T-cell (primary cell): ENCODE results near the gene CCL4L2. TPM values are rescaled to one million over a fixed set of nuclear protein-coding genes. Genes with fewer than 3 reads are reported as not detected.
"Not testable (repeated sequence)": the region's sequence is repeated elsewhere in the genome, so short reads cannot be mapped to it uniquely, and the experiment has no call there.

ENCODE experiments used
- ATAC-seq, 4 experiments: fragments of 200-7000 bp in 3 of 4; fragments of 150-1000 bp in 1 of 4; cut with Tn5 transposase; replicated peaks in 1 of 4; 1 replicate in 3 of 4; 2 replicates in 1 of 4; pipeline ENCODE4 v1.10.0; 2021; ENCODE audit warnings: moderate library complexity in 3 of 4, mild to moderate bottlenecking in 2 of 4, moderate number of reproducible peaks in 1 of 4
- CTCF ChIA-PET, 2 donors: fragments of 300-600 bp; sonication (Branson Sonifier 250); formaldehyde crosslinking; loops; one replicate each; lab custom pipeline; 2022; ENCODE audit warnings: antibody characterized with exemption in 2 of 2; lab: Charles Lee
- POLR2A ChIA-PET, 2 donors: fragments of 300-600 bp; sonication (Branson Sonifier 250); formaldehyde crosslinking; loops; one replicate each; lab custom pipeline; 2022; ENCODE audit warnings: antibody characterized with exemption in 2 of 2; lab: Charles Lee
- DNase-seq, 35 experiments: peaks; one replicate each; pipeline versions ENCODE4 v3.0.0 to v3.0.0-alpha.2; 2013 to 2023
- H3K27ac ChIP-seq: one replicate; pipeline ENCODE4 v1.5.1; 2013; ENCODE audit warnings: low read length
- H3K27me3 ChIP-seq, 2 experiments: replicated peaks in 1 of 2; 1 replicate in 1 of 2; 2 replicates in 1 of 2; pipeline versions ENCODE4 v1.6.1 to v1.7.0; 2013; ENCODE audit warnings: low read length in 1 of 2, mixed read lengths in 1 of 2; ENCODE audit not compliant: control insufficient read depth in 2 of 2, insufficient read depth in 2 of 2; ENCODE audit errors: extremely low read depth in 1 of 2
- H3K36me3 ChIP-seq, 2 donors: 1 replicate in 1 of 2; 2 replicates in 1 of 2; pipeline versions ENCODE4 v1.6.1 to v1.7.0; 2013; ENCODE audit warnings: low read length in 1 of 2; ENCODE audit not compliant: control insufficient read depth in 2 of 2, insufficient read depth in 1 of 2; ENCODE audit errors: extremely low read depth in 1 of 2
- H3K4me1 ChIP-seq, 2 experiments: 1 replicate in 1 of 2; 2 replicates in 1 of 2; pipeline versions ENCODE4 v1.6.1 to v1.7.0; 2013; ENCODE audit warnings: low read length in 2 of 2, mixed read lengths in 1 of 2; ENCODE audit not compliant: insufficient read depth in 2 of 2, control insufficient read depth in 1 of 2; ENCODE audit errors: extremely low read depth in 1 of 2
- H3K4me3 ChIP-seq, 2 donors: 1 replicate in 1 of 2; 2 replicates in 1 of 2; pipeline versions ENCODE4 v1.5.1 to v1.7.0; 2013; ENCODE audit warnings: mild to moderate bottlenecking in 2 of 2, low read length in 1 of 2, moderate library complexity in 1 of 2; ENCODE audit not compliant: control insufficient read depth in 1 of 2; ENCODE audit errors: extremely low read depth in 1 of 2
- H3K9me3 ChIP-seq: 2 replicates; pipeline ENCODE4 v1.7.0; 2013
- H3K27ac Mint-ChIP-seq, 2 donors: one replicate each; pipeline ENCODE4 v1.8.0; 2020 to 2021; ENCODE audit warnings: mild to moderate bottlenecking in 2 of 2, mixed read lengths in 2 of 2
- H3K27me3 Mint-ChIP-seq, 2 donors: one replicate each; pipeline ENCODE4 v1.8.0; 2021 to 2022; ENCODE audit warnings: mixed read lengths in 2 of 2
- H3K36me3 Mint-ChIP-seq: one replicate; pipeline ENCODE4 v1.8.0; 2021; ENCODE audit warnings: mixed read lengths
- H3K4me1 Mint-ChIP-seq, 3 donors: one replicate each; pipeline ENCODE4 v1.8.0; 2020 to 2022; ENCODE audit warnings: mixed read lengths in 3 of 3, mild to moderate bottlenecking in 1 of 3
- H3K4me3 Mint-ChIP-seq, 3 donors: one replicate each; pipeline ENCODE4 v1.8.0; 2020 to 2022; ENCODE audit warnings: mild to moderate bottlenecking in 3 of 3, mixed read lengths in 3 of 3, moderate library complexity in 3 of 3
- H3K9me3 Mint-ChIP-seq, 3 donors: one replicate each; pipeline ENCODE4 v1.8.0; 2020 to 2022; ENCODE audit warnings: mixed read lengths in 3 of 3
- WGBS: methylation state at CpG from one replicate; pipeline ENCODE4 v1.1.5; 2013; ENCODE audit warnings: missing lambda C conversion rate; ENCODE audit not compliant: insufficient coverage; 5-methylcytosine and 5-hydroxymethylcytosine counted together
- total RNA-seq, 35 experiments: library from RNA in 6 of 35; stranded (reverse) in 6 of 35; fragments of 120-200 nt in 1 of 35; gene quantifications; one replicate each; pipeline versions ENCODE4 v1.2.1 to v1.2.4 and lab custom pipeline; 2013 to 2026

The CCL4L2 gene
- total RNA-seq, 5 donors from 2014 or later (not counting 1 experiment from before 2014, with no cell fraction given): 1.1 to 12.6 (median 2.2) TPM

DNA sequence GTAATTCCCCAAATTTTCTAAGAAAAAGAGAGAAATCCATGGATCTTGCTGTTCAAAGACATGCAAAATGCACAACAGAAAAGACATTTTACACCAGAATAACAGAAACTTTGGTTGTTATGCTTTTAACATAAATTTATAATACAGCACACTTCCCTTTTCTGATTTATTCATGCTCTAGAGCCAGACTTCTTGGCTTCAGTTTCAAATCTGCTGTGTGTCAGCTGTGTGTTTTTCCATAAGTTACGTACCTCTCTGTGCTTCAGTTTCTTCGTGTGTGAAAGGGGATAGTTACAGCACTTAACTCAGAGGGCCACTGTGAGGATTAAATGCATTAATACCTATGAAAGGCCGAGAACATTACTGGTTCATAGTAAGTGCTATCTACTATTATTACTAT lies 7.5 kb upstream of the CCL4L2 start:
- no peak overlapping the region for H3K27ac ChIP-seq
- H3K36me3 Mint-ChIP-seq: no peaks in the 10 kb centered on the region
- no peaks in the 10 kb centered on the region for H3K9me3 Mint-ChIP-seq
- peaks cover 0 to 46% of the 10 kb centered on the region in 2 experiments for H3K4me1 ChIP-seq
- ChIA-PET CTCF (no interaction called here), POLR2A (no interaction called here)
- no peaks in the 10 kb centered on the region for H3K36me3 ChIP-seq
- peaks cover 22 to 24% of the 10 kb centered on the region in 2 donors for H3K27me3 Mint-ChIP-seq
- peaks cover 0 to 52% (median 27%) of the 10 kb centered on the region in 3 donors for H3K4me1 Mint-ChIP-seq
- no peaks in the 10 kb centered on the region for H3K9me3 ChIP-seq
- H3K27me3 ChIP-seq: no peaks in the 10 kb centered on the region
- WGBS: no CpG with 5 or more reads among the region's 3 CpGs
- no peak overlapping the region for H3K4me3 Mint-ChIP-seq
- DNase-seq (no peak), ATAC-seq (no peak)
- H3K27ac Mint-ChIP-seq: no peak overlapping the region
- no peak overlapping the region for H3K4me3 ChIP-seq

DNA sequence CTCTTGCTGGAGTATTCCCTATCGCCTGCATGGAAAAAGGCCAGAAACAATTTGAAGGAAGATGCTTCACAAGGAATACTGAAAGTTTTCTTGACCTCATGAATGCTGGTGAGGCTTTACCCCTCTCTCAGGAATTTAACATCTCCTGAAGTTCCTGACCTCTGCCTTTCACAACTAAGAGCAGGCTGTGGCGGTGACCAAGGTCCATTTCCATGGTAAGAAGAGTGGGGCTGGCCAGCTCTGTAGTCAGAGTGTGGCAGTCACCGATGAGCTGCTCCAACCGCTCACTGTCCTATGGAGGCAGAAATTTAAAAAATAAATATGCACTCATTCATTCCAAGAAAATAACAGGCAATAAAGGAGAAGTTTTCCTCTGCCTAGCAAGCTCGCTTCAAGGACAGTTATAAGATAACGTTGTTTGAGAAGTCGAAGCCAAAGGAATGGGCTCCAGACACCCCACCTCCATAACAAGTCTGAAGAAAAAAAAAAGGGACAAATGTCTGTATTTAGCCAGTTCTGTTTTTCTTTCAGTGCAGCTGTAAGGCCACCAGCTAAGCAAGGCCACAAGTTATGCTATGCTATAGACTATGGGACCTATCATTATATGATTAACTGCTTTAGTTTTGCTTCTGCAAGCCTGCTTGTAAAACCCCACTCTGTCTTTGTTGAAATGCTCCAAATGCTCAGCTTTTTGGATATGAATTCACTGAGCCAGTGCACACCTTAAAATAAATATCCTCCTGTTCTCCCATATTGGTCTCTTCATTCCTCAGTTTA lies 6.0 kb upstream of the CCL4L2 start:
- no CpG with 5 or more reads among the region's 7 CpGs for WGBS
- Mint-ChIP-seq H3K36me3 (no peaks in the 10 kb centered on the region), H3K27me3 (peaks cover 19 to 23% of the 10 kb centered on the region in 2 donors), H3K4me1 (peaks cover 0 to 40% (median 15%) of the 10 kb centered on the region in 3 donors), H3K9me3 (no peaks in the 10 kb centered on the region), H3K4me3 (no peak overlapping the region), H3K27ac (no peak overlapping the region)
- Histone ChIP-seq H3K27me3 (no peaks in the 10 kb centered on the region), H3K27ac (no peak overlapping the region), H3K4me1 (peaks cover 0 to 43% of the 10 kb centered on the region in 2 experiments), H3K36me3 (no peaks in the 10 kb centered on the region), H3K4me3 (no peak overlapping the region), H3K9me3 (no peaks in the 10 kb centered on the region)
- no peak for ATAC-seq
- CTCF ChIA-PET: interaction anchor here in 1 of 2 donors (0.7 kb wide), 1 partner anchor 106 kb away, joined by 3 read pairs; no protein-coding TSS in a partner anchor
- POLR2A ChIA-PET: no interaction called here
- DNase-seq: no peak

DNA sequence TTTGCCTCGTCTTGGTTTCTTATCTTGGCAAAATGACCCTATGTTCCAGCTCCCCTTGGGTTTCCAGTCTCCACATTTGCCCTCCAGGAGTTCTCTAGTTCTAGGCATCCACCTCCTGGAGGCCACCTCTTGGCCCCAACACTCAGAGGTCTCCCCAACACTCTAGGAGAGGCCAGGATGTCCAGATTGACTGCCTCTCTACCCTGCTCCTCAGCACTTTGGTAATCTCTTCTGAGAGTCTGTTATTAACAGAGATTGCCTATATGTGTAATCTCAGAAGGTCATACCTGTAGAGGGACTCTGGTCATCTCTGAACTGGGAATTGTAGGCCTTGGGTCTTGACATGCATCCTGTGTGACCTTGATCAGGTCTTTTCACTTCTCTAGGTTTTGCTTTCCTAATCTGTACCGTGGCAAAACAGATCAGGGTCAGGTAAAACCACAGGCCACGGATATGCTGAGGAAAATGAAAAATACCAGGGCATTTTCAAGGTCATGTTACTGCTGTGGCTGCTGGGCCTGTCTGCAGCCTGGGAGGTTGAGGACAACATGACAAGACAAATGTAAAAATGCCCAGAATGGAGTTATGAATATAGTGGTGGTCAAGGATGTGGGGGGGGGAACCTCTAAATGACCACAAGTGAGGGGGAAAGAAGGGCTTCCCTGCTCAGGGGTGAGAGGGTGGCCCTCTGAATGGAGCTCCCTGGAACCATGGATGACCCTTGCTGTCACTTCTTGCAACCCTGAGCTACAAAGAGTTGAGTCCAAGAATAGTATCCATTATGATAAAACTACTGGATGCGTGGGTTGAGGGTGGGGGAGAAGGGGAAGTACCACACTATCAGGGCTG lies 5.0 kb upstream of the CCL4L2 start:
- no CpG with 5 or more reads among the region's 4 CpGs for WGBS
- H3K27me3 Mint-ChIP-seq: peaks cover 16 to 23% of the 10 kb centered on the region in 2 donors
- no peak overlapping the region for H3K27ac Mint-ChIP-seq
- no peaks in the 10 kb centered on the region for H3K9me3 Mint-ChIP-seq
- DNase-seq (no peak), ATAC-seq (no peak)
- peaks cover 0 to 44% (median 17%) of the 10 kb centered on the region in 3 donors for H3K4me1 Mint-ChIP-seq
- Histone ChIP-seq H3K27me3 (no peaks in the 10 kb centered on the region), H3K4me1 (peaks cover 0 to 52% of the 10 kb centered on the region in 2 experiments), H3K27ac (no peak overlapping the region), H3K4me3 (no peak overlapping the region), H3K9me3 (no peaks in the 10 kb centered on the region), H3K36me3 (no peaks in the 10 kb centered on the region)
- H3K36me3 Mint-ChIP-seq: no peaks in the 10 kb centered on the region
- CTCF ChIA-PET: no interaction called here
- POLR2A ChIA-PET: no interaction called here
- no peak overlapping the region for H3K4me3 Mint-ChIP-seq

DNA sequence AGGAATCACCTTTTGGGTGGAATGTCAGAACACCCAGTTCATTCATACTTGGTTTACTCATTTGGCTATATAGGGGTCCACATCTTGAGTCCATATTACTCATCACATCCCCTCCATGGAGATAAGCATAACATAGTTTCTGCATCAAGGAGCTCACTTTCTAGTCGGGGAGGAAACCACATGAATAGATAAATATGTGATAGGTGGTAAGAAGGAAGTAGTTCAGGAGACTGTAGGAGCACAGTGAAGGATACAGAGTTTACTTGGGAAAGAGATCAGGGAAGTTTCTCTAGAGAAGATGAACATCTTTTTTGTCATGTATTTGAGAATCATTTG lies 4.4 kb upstream of the CCL4L2 start:
- H3K27ac Mint-ChIP-seq, CTCF ChIA-PET, H3K9me3 ChIP-seq, H3K4me3 ChIP-seq, ATAC-seq, DNase-seq, H3K9me3 Mint-ChIP-seq, H3K4me3 Mint-ChIP-seq, H3K27me3 ChIP-seq, POLR2A ChIA-PET, H3K36me3 Mint-ChIP-seq, H3K36me3 ChIP-seq, H3K27ac ChIP-seq: not testable (repeated sequence)
- peaks cover 13 to 23% of the 10 kb centered on the region in 2 donors for H3K27me3 Mint-ChIP-seq
- peaks cover 0 to 44% (median 17%) of the 10 kb centered on the region in 3 donors for H3K4me1 Mint-ChIP-seq
- WGBS: no CpG with 5 or more reads among the region's 1 CpG
- H3K4me1 ChIP-seq: peaks cover 0 to 54% of the 10 kb centered on the region in 2 experiments

DNA sequence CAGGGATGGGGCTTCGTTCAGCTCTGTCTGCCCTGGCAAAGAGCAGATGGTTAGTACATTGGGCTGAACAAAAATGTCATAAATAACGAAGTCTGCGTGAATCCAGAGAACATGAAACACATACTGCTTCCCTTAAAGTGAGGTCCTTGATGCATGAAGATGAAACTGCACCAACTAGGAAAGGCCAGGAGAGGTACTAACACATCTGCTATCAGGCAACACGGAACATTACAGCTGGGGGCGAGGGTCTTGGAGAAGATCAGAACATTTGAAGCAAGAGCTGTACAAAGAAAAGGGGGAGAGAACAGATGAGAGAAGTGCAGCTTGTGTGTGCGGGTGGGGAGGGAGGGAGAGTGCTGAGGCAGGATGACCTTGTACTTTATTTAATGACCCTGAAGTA lies 3.5 kb upstream of the CCL4L2 start:
- 94% methylated on average over 2 of the region's 6 CpGs for WGBS
- H3K4me3 Mint-ChIP-seq, H3K27ac Mint-ChIP-seq, H3K27me3 ChIP-seq, H3K36me3 ChIP-seq, POLR2A ChIA-PET, CTCF ChIA-PET, ATAC-seq, H3K36me3 Mint-ChIP-seq, DNase-seq, H3K9me3 Mint-ChIP-seq, H3K9me3 ChIP-seq, H3K4me3 ChIP-seq, H3K27ac ChIP-seq: not testable (repeated sequence)
- peaks cover 10 to 27% of the 10 kb centered on the region in 2 donors for H3K27me3 Mint-ChIP-seq
- peaks cover 0 to 54% of the 10 kb centered on the region in 2 experiments for H3K4me1 ChIP-seq
- peaks cover 0 to 42% (median 13%) of the 10 kb centered on the region in 3 donors for H3K4me1 Mint-ChIP-seq

DNA sequence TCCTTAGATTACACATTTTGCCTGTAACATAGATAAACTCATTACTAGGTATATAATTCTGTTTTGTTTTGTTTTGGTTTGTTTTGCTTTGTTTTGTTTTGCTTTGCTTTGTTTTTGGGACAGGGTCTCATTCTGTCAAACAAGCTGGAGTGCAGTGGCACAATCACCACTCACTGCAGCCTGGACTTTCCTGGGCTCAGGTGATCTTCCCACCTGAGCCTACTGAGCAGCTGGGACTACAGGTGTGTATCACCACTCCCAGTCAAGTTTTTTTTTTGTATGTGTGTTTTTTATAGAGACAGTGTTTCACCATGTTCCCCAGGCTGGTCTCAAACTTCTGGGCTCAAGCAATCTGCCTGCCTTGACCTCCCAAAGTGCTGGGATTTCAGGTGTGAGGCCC lies 1.3 kb upstream of the CCL4L2 start:
- Histone ChIP-seq H3K36me3 (no peaks in the 10 kb centered on the region), H3K4me3 (no peak overlapping the region), H3K9me3 (no peaks in the 10 kb centered on the region), H3K27me3 (peaks cover 0 to 2% of the 10 kb centered on the region in 2 experiments), H3K27ac (no peak overlapping the region), H3K4me1 (peaks cover 0 to 64% of the 10 kb centered on the region in 2 experiments)
- CTCF ChIA-PET: interaction anchor here in 1 of 2 donors (0.7 kb wide), 1 partner anchor 9 kb away, joined by 3 read pairs; no protein-coding TSS in a partner anchor
- POLR2A ChIA-PET: no interaction called here
- Mint-ChIP-seq H3K4me3 (no peak overlapping the region), H3K9me3 (no peaks in the 10 kb centered on the region), H3K27me3 (peaks cover 14 to 36% of the 10 kb centered on the region in 2 donors), H3K27ac (no peak overlapping the region), H3K36me3 (no peaks in the 10 kb centered on the region), H3K4me1 (peaks cover 0 to 46% (median 9%) of the 10 kb centered on the region in 3 donors)
- ATAC-seq (no peak), DNase-seq (no peak)
